Mucosa of descending colon (tissue), 3 donors: Measurements from ENCODE around the gene BBS4. TPM values are rescaled to one million over a fixed set of nuclear protein-coding genes. Genes with fewer than 3 reads are reported as not detected.

Source experiments
- ATAC-seq: fragments of 200-7000 bp; cut with Tn5 transposase; one replicate; pipeline ENCODE4 v1.9.1; 2020; ENCODE audit warnings: mild to moderate bottlenecking, moderate library complexity
- DNase-seq, 3 donors: peaks; one replicate each; pipeline ENCODE4 v3.0.0-alpha.2; 2020
- H3K36me3 ChIP-seq: fragments of 200-600 bp; one replicate; pipeline ENCODE4 v1.8.0; 2021; ENCODE audit warnings: low read depth, mild to moderate bottlenecking
- H3K4me1 ChIP-seq: fragments of 200-600 bp; one replicate; pipeline ENCODE4 v1.8.0; 2021; ENCODE audit warnings: low read depth, mild to moderate bottlenecking
- H3K4me3 ChIP-seq: fragments of 200-600 bp; one replicate; pipeline ENCODE4 v1.8.0; 2021; ENCODE audit warnings: mild to moderate bottlenecking
- H3K9me3 ChIP-seq: fragments of 200-600 bp; one replicate; pipeline ENCODE4 v1.8.0; 2021; ENCODE audit warnings: mild to moderate bottlenecking
- intact Hi-C, 2 donors: fragments of 100-400 bp; cut with DNase I in 1 of 2; cut with micrococcal nuclease in 1 of 2; formaldehyde crosslinking; loops; one replicate each; pipeline versions ENCODE4 v1.11.0 to v1.11.1; 2022; cut with DNase I, micrococcal nuclease
- total RNA-seq, 3 donors: library from RNA; stranded (reverse); fragmentation: NEBNext Ultra II Directional in 2 of 3; extraction: Animal tissue kit (Norgen Biotek cat#: 25700) in 2 of 3; gene quantifications; one replicate each; pipeline versions ENCODE4 v1.2.1 to v1.2.4, GENCODE V29; 2021 to 2023
- TF ChIP-seq, protein P1 (sequence below): fragments of 200-600 bp; IDR thresholded peaks from one replicate; pipeline ENCODE4 v1.8.0; 2022; ENCODE audit warnings: antibody characterized with exemption, mild to moderate bottlenecking
- donor health status: DM: no; HTN: no; CAD: no; lungs with moderate emphysema.
- donor health status: DM: no; HTN: no; CAD: no.
- donor health status: DM: no; HTN: yes; CAD: no.

BBS4 gene
- total RNA-seq, 3 donors from 2014 or later = 11.7 to 15.0 (median 13.6) TPM

- peaks cover 4% of the 10 kb centered on the region for H3K36me3 ChIP-seq
- intact Hi-C loops = no loop called here
Observed at GRCh38 chr15:72737723-72738122, 51.7 kb downstream of the BBS4 start.

DNA sequence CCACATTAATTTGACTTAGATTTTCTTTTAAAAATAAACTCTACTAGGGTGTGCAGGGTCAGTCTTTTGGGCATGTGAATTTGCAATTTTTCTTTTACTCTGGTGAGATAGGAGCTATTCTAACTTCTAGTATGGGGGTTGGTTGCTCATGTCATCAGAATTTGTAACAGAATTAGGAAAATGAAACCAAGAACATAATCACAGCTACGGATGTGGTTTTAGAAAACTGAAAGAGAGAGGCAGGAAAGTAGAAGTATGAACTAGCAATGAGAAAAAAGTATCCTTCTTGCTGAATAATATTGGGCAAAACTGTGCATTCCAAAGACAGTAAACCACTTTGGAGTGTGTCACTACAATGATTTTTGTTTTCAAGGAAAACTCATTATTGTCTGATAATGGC lies 54.2 kb downstream of the BBS4 start:
- no peak overlapping the region for H3K4me3 ChIP-seq
- ATAC-seq = no peak
- peaks cover 4% of the 10 kb centered on the region for H3K36me3 ChIP-seq
- TF ChIP-seq, protein P1, sequence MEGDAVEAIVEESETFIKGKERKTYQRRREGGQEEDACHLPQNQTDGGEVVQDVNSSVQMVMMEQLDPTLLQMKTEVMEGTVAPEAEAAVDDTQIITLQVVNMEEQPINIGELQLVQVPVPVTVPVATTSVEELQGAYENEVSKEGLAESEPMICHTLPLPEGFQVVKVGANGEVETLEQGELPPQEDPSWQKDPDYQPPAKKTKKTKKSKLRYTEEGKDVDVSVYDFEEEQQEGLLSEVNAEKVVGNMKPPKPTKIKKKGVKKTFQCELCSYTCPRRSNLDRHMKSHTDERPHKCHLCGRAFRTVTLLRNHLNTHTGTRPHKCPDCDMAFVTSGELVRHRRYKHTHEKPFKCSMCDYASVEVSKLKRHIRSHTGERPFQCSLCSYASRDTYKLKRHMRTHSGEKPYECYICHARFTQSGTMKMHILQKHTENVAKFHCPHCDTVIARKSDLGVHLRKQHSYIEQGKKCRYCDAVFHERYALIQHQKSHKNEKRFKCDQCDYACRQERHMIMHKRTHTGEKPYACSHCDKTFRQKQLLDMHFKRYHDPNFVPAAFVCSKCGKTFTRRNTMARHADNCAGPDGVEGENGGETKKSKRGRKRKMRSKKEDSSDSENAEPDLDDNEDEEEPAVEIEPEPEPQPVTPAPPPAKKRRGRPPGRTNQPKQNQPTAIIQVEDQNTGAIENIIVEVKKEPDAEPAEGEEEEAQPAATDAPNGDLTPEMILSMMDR = no peak
- intact Hi-C loops = no loop called here
- no peak for DNase-seq
- no peaks in the 10 kb centered on the region for H3K4me1 ChIP-seq
- no peaks in the 10 kb centered on the region for H3K9me3 ChIP-seq

More at GRCh38 chr15:72737723-72738122, 51.7 kb downstream of the BBS4 start:
- DNase-seq (no peak), ATAC-seq (no peak)
- no peaks in the 10 kb centered on the region for H3K9me3 ChIP-seq
- H3K4me1 ChIP-seq = no peaks in the 10 kb centered on the region
- no peak overlapping the region for H3K4me3 ChIP-seq
- TF ChIP-seq, protein P1 = no peak

GRCh38 chr15:72749700-72750099 lies 63.7 kb downstream of the BBS4 start:
- no peaks in the 10 kb centered on the region for H3K9me3 ChIP-seq
- no peak for ATAC-seq
- intact Hi-C loops = no loop called here
- TF ChIP-seq, protein P1 = no peak
- no peak for DNase-seq
- no peaks in the 10 kb centered on the region for H3K36me3 ChIP-seq
- H3K4me1 ChIP-seq = no peaks in the 10 kb centered on the region
- no peak overlapping the region for H3K4me3 ChIP-seq

DNA sequence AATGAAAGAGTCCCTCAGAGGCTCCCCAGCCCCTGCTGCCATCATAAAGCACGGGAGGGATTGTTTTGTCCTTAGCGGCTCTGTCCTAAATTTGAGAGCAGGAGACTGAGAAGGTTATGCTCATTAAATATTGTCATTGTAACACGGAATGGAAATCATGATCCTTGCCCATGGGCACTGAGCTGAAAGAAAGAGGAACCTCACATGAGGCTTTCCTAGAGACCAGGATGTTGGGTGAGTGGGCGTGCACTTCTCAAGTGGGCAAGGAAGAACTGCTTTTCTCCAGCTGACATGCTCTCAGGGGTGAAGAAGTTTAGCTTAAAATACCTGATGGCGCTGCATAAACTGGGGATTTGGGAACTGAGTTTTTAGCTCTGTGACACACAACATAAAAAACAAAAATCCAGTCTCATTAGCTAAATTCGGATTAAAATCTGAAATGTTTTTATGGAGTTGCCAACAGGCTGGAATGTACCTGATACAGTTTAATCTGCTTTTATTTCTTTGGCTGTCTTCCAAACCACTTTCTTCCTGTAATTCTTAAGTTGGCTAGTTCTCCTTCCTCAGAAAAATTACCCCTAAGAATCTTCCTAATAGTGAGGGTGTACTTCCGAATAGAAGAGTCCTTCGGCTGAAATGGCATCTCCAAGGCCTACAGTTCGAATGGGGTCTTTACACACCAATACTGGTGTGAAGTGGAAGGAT lies 65.9 kb downstream of the BBS4 start:
- Histone ChIP-seq H3K4me3 (no peak overlapping the region), H3K9me3 (no peaks in the 10 kb centered on the region), H3K36me3 (no peaks in the 10 kb centered on the region), H3K4me1 (no peaks in the 10 kb centered on the region)
- intact Hi-C loops = no loop called here
- TF ChIP-seq, protein P1 = no peak
- DNase-seq (peak in 1 of 3 donors; percentile 24), ATAC-seq (peak; percentile 27)

- TF ChIP-seq, protein P1 = no peak
- Histone ChIP-seq H3K36me3 (no peaks in the 10 kb centered on the region), H3K9me3 (no peaks in the 10 kb centered on the region), H3K4me3 (no peak overlapping the region), H3K4me1 (no peaks in the 10 kb centered on the region)
- intact Hi-C loops = no loop called here
- ATAC-seq (no peak), DNase-seq (no peak)
Observed at GRCh38 chr15:72754096-72754495, 68.1 kb downstream of the BBS4 start.
